ENCODE measurements around the gene HDGFL2.

DNA sequence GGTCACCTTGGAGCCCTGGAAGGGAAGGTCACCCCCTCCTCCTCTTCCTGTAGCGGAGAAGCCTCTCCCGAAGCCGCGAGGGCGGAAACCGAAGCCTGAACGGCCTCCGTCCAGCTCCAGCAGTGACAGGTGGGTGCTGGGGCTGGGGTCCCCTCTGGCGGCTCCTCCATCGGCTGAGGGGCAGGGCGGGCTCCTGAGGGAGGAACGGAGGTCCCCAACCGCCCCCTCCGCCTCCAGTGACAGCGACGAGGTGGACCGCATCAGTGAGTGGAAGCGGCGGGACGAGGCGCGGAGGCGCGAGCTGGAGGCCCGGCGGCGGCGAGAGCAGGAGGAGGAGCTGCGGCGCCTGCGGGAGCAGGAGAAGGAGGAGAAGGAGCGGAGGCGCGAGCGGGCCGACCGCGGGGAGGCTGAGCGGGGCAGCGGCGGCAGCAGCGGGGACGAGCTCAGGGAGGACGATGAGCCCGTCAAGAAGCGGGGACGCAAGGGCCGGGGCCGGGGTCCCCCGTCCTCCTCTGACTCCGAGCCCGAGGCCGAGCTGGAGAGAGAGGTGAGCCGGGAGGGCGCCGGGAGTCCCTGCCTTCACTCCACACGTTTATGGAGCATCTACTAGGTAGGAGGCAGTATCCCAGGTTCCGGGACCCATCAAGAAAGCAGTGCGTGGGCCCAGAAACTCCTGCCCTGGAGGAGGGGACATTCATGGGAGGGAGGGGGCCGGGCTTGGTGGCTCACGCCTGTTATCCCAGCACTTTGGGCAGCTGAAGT is 22.0 kb downstream of the HDGFL2 start:
- TF ChIP-seq, protein P1, sequence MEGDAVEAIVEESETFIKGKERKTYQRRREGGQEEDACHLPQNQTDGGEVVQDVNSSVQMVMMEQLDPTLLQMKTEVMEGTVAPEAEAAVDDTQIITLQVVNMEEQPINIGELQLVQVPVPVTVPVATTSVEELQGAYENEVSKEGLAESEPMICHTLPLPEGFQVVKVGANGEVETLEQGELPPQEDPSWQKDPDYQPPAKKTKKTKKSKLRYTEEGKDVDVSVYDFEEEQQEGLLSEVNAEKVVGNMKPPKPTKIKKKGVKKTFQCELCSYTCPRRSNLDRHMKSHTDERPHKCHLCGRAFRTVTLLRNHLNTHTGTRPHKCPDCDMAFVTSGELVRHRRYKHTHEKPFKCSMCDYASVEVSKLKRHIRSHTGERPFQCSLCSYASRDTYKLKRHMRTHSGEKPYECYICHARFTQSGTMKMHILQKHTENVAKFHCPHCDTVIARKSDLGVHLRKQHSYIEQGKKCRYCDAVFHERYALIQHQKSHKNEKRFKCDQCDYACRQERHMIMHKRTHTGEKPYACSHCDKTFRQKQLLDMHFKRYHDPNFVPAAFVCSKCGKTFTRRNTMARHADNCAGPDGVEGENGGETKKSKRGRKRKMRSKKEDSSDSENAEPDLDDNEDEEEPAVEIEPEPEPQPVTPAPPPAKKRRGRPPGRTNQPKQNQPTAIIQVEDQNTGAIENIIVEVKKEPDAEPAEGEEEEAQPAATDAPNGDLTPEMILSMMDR (IDR thresholded peaks at IDR 0.05) = no peak
- TF ChIP-seq POLR2A (IDR thresholded peaks at IDR 0.05) = no peak

Data from breast epithelium (tissue), 3 donors.